Right renal pelvis (tissue), 4 donors: Measurements from ENCODE around the gene PI16. TPM values are rescaled to one million over a fixed set of nuclear protein-coding genes. Genes with fewer than 3 reads are reported as not detected.

Source experiments
- DNase-seq, 4 donors: peaks; one replicate each; pipeline ENCODE4 v3.0.0-alpha.2; 2013; ENCODE audit warnings: low read depth in 4 of 4, low spot score in 3 of 4, missing footprints in 1 of 4
- polyA plus RNA-seq, 4 donors: library from polyadenylated mRNA; unstranded; fragments of 120-200 nt; gene quantifications; one replicate each; pipeline ENCODE4 v1.2.1, GENCODE V29; 2013; ENCODE audit not compliant: insufficient read length in 4 of 4

PI16 gene
- polyA plus RNA-seq, 4 donors: 1.8 to 9.7 (median 2.5) TPM

GRCh38 chr6:36971921-36972673 is 17.6 kb downstream of the PI16 start:
- no peak for DNase-seq

GRCh38 chr6:36973190-36973589 is 18.7 kb downstream of the PI16 start:
- DNase-seq: no peak

- DNase-seq: no peak
Measured at GRCh38 chr6:36973647-36974046, 19.1 kb downstream of the PI16 start.

GRCh38 chr6:36975231-36976006 is 20.9 kb downstream of the PI16 start:
- DNase-seq: no peak

- no peak for DNase-seq
Measured at GRCh38 chr6:36976007-36976264, 21.4 kb downstream of the PI16 start.

- DNase-seq: no peak
Measured at GRCh38 chr6:36976509-36976908, 22.0 kb downstream of the PI16 start.

- DNase-seq: no peak
Measured at GRCh38 chr6:36976931-36977330, 22.4 kb downstream of the PI16 start.

- DNase-seq: no peak
Measured at GRCh38 chr6:36977470-36977941, 23.0 kb downstream of the PI16 start.

- DNase-seq: no peak
Measured at GRCh38 chr6:36978421-36979346, 24.1 kb downstream of the PI16 start.

- DNase-seq: no peak
Measured at GRCh38 chr6:36979347-36979742, 24.8 kb downstream of the PI16 start.

- no peak for DNase-seq
Measured at GRCh38 chr6:36980129-36980528, 25.6 kb downstream of the PI16 start.

- no peak for DNase-seq
Measured at GRCh38 chr6:36980876-36981619, 26.5 kb downstream of the PI16 start.

GRCh38 chr6:36983538-36983937 is 29.0 kb downstream of the PI16 start:
- no peak for DNase-seq

- peak in 1 of 4 donors; percentile 23 for DNase-seq
Measured at GRCh38 chr6:36984581-36985416, 30.3 kb downstream of the PI16 start.

- no peak for DNase-seq
Measured at GRCh38 chr6:36985417-36985807, 30.9 kb downstream of the PI16 start.

GRCh38 chr6:36985808-36986703 is 31.5 kb downstream of the PI16 start, which contains the start of gene MTCH1:
Gene MTCH1, minus strand, starts transcription at chr6:36986196. Its CDS starts 23 bp downstream, at chr6:36986173.
- peak; percentile 82 to 89 (median 87) for DNase-seq

GRCh38 chr6:36986704-36987047 is 32.1 kb downstream of the PI16 start:
- no peak for DNase-seq

GRCh38 chr6:36989264-36989663 is 34.7 kb downstream of the PI16 start:
- no peak for DNase-seq
